HAP-1 (cell line): Measurements from ENCODE around the gene DLGAP1.

Experiments
- DNase-seq, 2 experiments: peaks; one replicate each; pipeline ENCODE4 v3.0.0-alpha.2; 2016 to 2020; ENCODE audit warnings: low spot score in 2 of 2
- H3K27me3 ChIP-seq: fragments of 250-450 bp; sonication (Bioruptor Pico); 2 replicates; pipeline ENCODE4 v1.5.1; 2020; ENCODE audit warnings: low read depth, mild to moderate bottlenecking, moderate library complexity
- H3K36me3 ChIP-seq: fragments of 250-450 bp; sonication (Bioruptor Pico); replicated peaks from 2 replicates; pipeline ENCODE4 v1.5.1; 2020; ENCODE audit warnings: mild to moderate bottlenecking
- H3K4me1 ChIP-seq: fragments of 250-450 bp; sonication (Bioruptor Pico); 2 replicates; pipeline ENCODE4 v1.5.1; 2020; ENCODE audit warnings: mild to moderate bottlenecking
- H3K4me3 ChIP-seq: fragments of 250-450 bp; sonication (Bioruptor Pico); 2 replicates; pipeline ENCODE4 v1.5.1; 2020; ENCODE audit warnings: mild to moderate bottlenecking, moderate library complexity
- H3K9me3 ChIP-seq: fragments of 250-450 bp; sonication (Bioruptor Pico); 2 replicates; pipeline ENCODE4 v1.5.1; 2020; ENCODE audit warnings: mild to moderate bottlenecking, moderate library complexity
- in situ Hi-C: fragments of 300-500 bp; cut with MboI; formaldehyde crosslinking; loops from 3 replicates; pipeline ENCODE4 v1.14.3; 2020; ENCODE audit warnings: low sequenced_read_pairs, inconsistent platforms, mixed read lengths

DLGAP1 gene

DNA sequence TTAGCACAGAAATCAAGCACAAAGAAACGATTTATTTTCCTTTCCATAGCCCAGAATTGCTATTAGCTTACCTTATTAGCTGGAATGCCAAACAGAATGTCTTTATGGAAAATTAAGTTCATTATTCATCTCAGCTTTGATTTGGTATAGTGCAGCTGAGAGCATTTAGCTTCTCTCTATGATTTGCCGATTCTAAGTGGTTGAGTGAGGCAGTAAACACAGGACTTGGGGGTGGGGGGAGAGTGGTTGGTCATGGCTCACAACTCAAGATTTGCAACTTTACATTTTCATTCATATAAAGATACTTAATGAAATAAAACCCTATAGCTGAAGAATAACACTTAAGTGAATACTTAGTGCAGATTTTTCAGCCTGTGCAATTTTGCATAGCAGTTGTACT lies 609.9 kb downstream of the DLGAP1 start:
- Histone ChIP-seq H3K36me3 (no peaks in the 10 kb centered on the region), H3K27me3 (no peaks in the 10 kb centered on the region), H3K4me1 (no peaks in the 10 kb centered on the region), H3K9me3 (no peaks in the 10 kb centered on the region), H3K4me3 (no peak overlapping the region)
- in situ Hi-C loops: no loop called here
- no peak for DNase-seq

DNA sequence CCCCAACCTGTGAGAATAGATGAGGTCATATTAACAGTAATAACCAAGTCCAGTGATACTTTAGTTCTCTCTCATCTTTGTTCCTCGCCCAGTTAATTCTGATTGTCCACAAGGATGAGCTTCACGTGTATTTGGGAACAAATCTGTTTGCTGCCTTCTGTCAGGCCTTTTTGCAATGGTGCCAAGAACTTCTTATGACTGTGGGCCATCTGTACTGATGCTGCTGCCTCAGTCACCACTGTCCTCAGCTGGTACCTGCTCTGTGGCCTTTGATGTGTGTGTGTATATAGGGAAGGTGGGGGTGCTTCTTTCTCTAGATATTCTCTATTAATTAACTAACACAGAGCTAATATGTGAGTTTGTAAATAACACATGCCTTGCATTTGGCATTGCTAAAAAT lies 612.3 kb downstream of the DLGAP1 start:
- Histone ChIP-seq H3K4me1 (peaks cover 6% of the 10 kb centered on the region), H3K36me3 (no peaks in the 10 kb centered on the region), H3K9me3 (no peaks in the 10 kb centered on the region), H3K27me3 (no peaks in the 10 kb centered on the region), H3K4me3 (no peak overlapping the region)
- in situ Hi-C loops: no loop called here
- DNase-seq: no peak

DNA sequence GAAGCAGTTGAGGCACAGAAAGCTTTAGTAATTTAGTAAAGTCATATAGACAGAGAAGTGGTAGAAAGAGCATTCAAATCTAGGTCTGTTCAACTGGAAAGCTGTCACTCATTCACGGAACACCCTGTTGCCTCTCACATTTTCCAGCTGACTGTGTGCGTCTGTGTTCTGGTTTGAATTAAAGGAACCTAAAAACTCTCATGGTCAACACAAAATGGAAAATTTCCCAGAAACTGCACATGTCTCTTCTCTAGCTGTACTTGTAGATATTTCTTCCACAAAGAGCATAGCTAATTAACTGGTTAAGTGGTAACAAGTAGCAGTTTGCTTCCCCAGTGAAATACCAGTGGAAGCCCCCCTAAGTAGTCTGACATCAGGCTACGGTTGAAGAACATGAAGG lies 614.3 kb downstream of the DLGAP1 start:
- Histone ChIP-seq H3K36me3 (no peaks in the 10 kb centered on the region), H3K4me1 (peaks cover 6% of the 10 kb centered on the region), H3K27me3 (no peaks in the 10 kb centered on the region), H3K4me3 (no peak overlapping the region), H3K9me3 (no peaks in the 10 kb centered on the region)
- no peak for DNase-seq
- in situ Hi-C loops: no loop called here

DNA sequence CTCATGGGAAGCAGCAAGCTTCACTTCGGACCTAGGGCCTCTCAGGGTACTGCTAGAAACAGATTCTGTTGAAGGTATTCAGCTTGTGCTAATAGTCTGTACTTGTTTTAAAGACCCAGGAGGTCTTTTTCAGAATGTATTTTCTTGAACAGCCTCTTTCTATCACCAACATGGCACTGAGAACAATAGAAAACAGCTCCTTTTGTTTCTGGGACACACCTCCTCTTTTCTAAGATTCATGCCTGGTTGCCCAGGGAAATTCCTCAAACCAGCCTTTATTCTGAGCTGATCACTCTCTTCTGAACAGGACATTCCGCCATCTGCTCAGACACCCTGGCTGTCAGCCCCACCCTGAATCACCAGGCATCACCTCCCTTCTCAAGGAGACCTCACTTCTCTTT lies 615.5 kb downstream of the DLGAP1 start:
- H3K4me1 ChIP-seq: peaks cover 6% of the 10 kb centered on the region
- peak; percentile 45 to 49 for DNase-seq
- no peaks in the 10 kb centered on the region for H3K36me3 ChIP-seq
- no peak overlapping the region for H3K4me3 ChIP-seq
- no peaks in the 10 kb centered on the region for H3K9me3 ChIP-seq
- in situ Hi-C loops: no loop called here
- no peaks in the 10 kb centered on the region for H3K27me3 ChIP-seq

DNA sequence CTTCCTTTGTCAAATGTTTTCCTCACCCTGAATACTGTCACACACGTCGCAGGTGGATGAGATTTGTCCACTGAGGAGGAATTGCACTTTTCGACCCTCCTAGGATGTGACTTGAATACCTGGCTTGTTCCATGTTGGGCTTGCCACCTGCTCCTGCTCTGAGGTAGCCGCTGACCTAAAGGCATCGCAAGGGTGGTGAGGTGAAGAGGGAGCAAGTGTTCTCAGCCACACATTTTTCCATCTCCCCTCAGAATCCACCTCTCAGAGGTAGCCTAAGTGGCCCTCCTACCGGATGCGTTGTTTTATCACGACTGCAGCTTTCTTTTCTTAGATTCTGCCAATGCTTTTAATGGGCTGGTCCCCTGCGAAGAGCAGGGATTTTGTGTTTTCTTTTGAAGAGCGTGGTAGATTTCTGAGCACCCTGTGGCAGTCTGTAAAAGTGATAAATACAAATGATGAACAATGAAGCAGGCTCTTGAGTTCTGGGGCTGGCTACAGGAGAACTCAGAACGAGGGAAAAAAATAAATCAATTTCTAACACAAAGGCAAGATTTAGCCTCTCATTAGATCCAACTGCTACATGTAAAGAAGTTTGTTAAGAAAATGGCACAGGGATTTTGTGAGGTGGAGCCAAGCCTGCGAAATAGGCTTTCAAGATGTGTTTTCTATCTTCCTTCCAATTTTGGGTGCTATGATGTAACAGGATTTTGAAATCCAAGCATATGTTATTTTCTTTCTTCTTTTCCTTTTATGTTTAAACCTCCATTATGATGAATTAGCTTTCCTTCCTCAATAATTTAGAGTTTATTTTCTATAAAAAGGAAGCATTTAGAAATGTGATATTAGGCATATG lies 618.4 kb downstream of the DLGAP1 start:
- H3K4me3 ChIP-seq: no peak overlapping the region
- DNase-seq: no peak
- H3K4me1 ChIP-seq: peaks cover 6% of the 10 kb centered on the region
- in situ Hi-C loops: no loop called here
- no peaks in the 10 kb centered on the region for H3K27me3 ChIP-seq
- no peaks in the 10 kb centered on the region for H3K36me3 ChIP-seq
- H3K9me3 ChIP-seq: no peaks in the 10 kb centered on the region

DNA sequence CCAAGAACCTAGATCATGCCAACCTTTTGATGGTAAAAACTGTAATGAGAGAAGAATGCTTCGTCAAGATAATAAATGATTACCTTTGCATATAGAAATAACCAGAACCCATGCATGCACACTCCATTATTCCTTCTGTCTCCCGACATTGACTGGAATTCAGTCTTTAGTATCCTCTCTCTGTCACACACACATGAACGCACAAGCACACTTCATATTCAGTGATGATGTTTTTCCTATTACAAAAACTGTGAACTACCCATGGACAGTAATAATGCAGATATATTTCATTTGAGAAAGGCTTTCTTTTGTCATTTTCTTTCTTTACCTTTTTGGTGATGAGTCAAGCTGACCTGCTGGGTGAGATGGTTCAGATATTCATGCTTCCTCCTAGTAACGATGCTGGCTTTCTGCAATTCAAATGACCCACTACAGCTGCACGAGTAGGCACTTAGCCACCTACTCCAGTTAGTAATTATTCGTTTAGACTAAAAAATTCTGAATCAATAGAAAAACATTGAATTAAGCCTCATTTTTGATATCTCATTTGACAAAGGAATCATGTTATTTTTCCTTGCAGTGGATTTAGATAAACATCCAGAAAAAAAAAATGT lies 623.0 kb downstream of the DLGAP1 start:
- H3K36me3 ChIP-seq: no peaks in the 10 kb centered on the region
- in situ Hi-C loops: no loop called here
- DNase-seq: no peak
- H3K4me1 ChIP-seq: no peaks in the 10 kb centered on the region
- no peaks in the 10 kb centered on the region for H3K9me3 ChIP-seq
- no peak overlapping the region for H3K4me3 ChIP-seq
- no peaks in the 10 kb centered on the region for H3K27me3 ChIP-seq

DNA sequence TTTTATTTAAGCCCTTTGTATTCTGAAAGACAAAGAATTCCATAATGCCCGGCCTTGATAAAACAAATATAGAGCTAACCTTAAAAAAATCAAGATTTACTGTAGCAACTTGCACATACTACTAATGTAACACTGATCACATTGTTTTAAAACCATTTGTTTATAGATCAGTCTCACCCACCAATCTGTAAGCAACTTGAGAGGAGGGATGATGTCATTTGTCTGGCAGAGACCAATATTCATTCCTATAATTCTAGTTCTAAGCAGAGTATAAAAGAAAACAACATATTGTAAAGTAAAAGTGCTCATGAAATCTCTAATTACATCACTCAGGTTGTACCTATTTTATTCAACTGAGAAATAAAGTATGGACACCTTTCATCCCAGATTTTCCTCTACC lies 624.5 kb downstream of the DLGAP1 start:
- in situ Hi-C loops: no loop called here
- H3K36me3 ChIP-seq: no peaks in the 10 kb centered on the region
- DNase-seq: no peak

DNA sequence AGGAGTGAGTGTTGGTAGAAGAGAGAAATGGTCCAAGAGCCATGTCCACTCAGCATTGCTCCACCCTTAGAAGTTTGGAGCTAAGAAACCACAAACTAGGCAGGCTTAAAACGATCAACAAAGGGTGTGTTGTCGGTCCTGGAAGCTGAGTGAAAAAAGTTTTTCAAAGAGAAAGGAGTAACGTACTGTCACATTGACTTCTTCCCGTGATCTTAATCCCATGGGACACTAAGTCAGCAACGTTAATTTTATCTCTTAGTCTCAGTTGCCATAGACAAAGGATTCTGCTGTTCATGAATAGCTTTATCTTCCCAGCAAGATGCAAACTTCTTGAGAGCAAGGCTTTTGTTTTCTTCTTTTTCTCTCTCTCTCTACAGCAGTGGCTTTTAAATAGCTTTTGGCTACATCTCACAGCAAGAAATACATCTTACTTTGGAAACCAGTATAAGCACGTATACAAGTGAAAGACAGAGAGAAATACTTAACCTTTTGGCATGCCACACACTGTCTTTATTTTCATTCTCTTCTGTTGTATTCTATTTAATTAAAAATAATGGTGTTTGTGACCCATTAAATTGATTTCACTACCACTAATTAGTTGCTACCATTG lies 627.8 kb downstream of the DLGAP1 start:
- no peak overlapping the region for H3K4me3 ChIP-seq
- no peaks in the 10 kb centered on the region for H3K36me3 ChIP-seq
- H3K4me1 ChIP-seq: no peaks in the 10 kb centered on the region
- H3K27me3 ChIP-seq: no peaks in the 10 kb centered on the region
- in situ Hi-C loops: no loop called here
- peak in 1 of 2 experiments; percentile 51 for DNase-seq
- H3K9me3 ChIP-seq: no peaks in the 10 kb centered on the region

More for the DNA sequence above, 624.5 kb downstream of the DLGAP1 start:
- H3K4me3 ChIP-seq: no peak overlapping the region
- H3K27me3 ChIP-seq: no peaks in the 10 kb centered on the region
- no peaks in the 10 kb centered on the region for H3K9me3 ChIP-seq
- H3K4me1 ChIP-seq: no peaks in the 10 kb centered on the region

DNA sequence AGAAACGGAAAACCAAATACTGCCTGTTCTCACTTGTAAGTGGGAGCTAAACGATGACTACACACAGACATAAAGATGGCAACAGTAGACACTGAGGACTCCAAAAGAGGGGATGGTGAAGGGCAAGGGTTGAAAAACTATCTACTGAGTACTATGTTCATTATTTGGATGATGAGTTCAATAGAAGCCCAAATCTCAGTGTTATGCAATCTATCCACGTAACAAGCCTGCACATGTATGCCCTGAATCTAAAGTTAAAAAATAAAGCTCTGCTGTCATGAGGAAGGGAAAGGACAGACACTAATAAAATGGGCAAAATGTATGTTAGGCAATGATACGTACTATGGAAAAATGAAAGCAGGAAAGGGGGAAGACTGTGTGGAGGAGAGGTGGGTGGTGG lies 629.1 kb downstream of the DLGAP1 start:
- DNase-seq: no peak
- H3K4me3 ChIP-seq: no peak overlapping the region
- H3K9me3 ChIP-seq: no peaks in the 10 kb centered on the region
- no peaks in the 10 kb centered on the region for H3K36me3 ChIP-seq
- no peaks in the 10 kb centered on the region for H3K27me3 ChIP-seq
- H3K4me1 ChIP-seq: no peaks in the 10 kb centered on the region
- in situ Hi-C loops: no loop called here

DNA sequence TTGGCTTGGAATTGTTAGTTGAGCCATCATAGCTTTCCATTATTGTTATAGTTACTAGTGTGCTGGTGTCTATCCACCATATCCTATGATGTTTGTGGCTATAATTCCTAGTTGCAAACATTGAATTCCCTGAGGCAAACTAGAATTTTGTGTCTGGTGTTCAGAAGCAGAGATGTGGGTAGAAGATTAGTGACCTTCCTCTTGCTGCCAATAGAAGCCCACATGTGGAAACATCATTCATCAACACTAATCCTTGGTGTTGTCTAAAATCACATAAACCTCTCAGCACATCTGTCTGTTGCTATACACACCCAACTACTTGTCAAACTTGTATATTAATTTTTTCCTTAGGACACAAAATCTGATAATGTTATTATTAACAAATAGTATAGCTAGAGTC lies 631.0 kb downstream of the DLGAP1 start:
- H3K9me3 ChIP-seq: no peaks in the 10 kb centered on the region
- H3K36me3 ChIP-seq: no peaks in the 10 kb centered on the region
- H3K27me3 ChIP-seq: no peaks in the 10 kb centered on the region
- H3K4me3 ChIP-seq: no peak overlapping the region
- in situ Hi-C loops: no loop called here
- H3K4me1 ChIP-seq: no peaks in the 10 kb centered on the region
- no peak for DNase-seq

DNA sequence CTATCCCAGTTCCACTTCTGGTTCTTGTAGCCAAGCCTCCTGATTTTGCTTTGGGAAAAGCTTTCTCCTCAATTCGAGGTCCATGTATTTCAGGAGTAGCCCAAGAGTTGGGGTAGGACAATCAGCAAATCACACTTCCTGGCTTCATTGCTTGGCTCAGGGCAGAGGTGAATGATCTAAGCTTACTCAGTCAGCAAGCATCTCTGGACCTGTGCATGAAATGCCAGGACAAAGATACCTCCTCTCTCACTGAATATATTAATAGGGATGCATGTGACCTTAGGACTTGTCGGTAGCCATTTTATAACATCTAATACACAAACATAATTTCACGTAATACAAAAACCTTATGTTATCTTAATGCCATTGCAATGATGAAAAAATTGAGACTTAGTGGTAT lies 632.0 kb downstream of the DLGAP1 start:
- Histone ChIP-seq H3K9me3 (no peaks in the 10 kb centered on the region), H3K4me3 (no peak overlapping the region), H3K4me1 (no peaks in the 10 kb centered on the region), H3K27me3 (no peaks in the 10 kb centered on the region), H3K36me3 (no peaks in the 10 kb centered on the region)
- no peak for DNase-seq
- in situ Hi-C loops: no loop called here

DNA sequence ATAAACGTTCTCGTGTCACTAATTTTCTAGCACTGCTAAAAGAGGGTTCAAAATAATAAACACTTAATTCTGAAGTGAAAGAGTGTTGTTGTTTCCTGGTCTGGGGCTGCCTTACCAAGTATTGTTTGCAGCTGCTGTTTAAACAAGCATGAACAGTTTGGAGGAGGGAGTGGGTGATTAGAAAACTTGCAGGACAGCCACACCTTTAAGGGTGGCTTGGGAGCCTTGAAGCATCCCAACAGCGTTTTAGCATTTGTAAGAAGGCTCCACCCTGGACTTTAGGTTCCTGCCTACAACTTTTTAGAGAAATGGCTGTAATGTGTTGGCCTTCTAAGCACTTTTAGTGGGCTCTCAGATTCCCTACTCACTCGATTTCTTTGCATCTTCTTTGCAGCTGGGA lies 633.6 kb downstream of the DLGAP1 start:
- H3K9me3 ChIP-seq: no peaks in the 10 kb centered on the region
- H3K27me3 ChIP-seq: no peaks in the 10 kb centered on the region
- in situ Hi-C loops: no loop called here
- H3K4me3 ChIP-seq: no peak overlapping the region
- no peaks in the 10 kb centered on the region for H3K4me1 ChIP-seq
- no peaks in the 10 kb centered on the region for H3K36me3 ChIP-seq
- no peak for DNase-seq

DNA sequence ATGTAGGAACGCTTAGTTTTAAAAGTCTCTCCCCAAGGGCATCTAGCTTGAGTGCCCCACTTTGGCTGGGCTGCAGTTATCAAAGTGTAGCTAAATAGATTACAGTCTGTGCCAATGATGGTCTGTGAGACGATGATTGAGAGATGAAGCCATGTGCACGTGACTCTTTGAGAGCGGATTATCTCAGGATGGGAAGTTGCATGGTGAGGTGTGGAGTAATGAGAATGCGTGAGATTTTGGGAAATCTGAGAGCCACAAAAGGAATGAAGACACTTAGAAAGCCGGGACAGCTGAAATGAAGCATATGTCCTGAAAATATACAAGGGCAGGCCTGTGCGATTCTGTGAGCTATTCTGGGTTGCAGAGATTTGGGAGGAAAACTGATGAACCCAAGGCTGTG lies 635.1 kb downstream of the DLGAP1 start:
- Histone ChIP-seq H3K4me3 (no peak overlapping the region), H3K27me3 (no peaks in the 10 kb centered on the region), H3K4me1 (no peaks in the 10 kb centered on the region), H3K9me3 (no peaks in the 10 kb centered on the region), H3K36me3 (no peaks in the 10 kb centered on the region)
- DNase-seq: no peak
- in situ Hi-C loops: no loop called here

DNA sequence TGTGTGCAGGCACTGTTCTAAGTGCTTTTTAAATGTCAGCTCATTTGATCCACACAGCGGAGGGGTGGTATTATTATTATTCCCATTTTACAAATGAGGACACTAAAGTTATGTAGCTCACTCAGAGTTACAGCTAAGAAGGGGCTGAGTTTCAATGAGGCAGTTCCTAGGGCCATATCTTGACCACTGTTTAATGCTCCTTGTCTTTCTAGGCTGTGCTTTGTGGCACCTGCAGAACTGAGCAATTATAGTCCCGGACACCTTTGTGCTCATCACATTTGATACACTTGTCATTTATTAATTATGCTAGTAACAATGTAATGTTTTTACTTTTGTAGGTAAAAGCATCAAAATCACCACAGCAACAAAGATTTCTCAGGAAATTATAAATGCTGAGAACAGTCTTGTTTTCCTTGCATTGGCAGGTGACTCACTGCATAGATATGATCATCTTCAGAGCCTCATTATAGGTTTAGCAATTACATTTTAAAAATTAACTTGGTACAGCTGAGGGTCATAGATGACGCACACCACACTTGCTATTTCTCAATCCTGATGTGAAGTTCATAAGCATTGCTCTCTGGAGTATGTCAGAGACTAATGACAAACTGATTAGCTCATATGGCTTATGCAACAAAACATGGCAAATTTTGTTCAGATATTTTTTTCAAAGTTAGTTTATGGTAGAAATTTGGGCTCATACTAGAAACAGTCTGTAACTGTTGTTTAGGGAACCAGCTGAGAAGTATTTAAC lies 638.3 kb downstream of the DLGAP1 start:
- in situ Hi-C loops: no loop called here
- Histone ChIP-seq H3K36me3 (no peaks in the 10 kb centered on the region), H3K4me3 (no peak overlapping the region), H3K27me3 (no peaks in the 10 kb centered on the region), H3K9me3 (no peaks in the 10 kb centered on the region), H3K4me1 (peaks cover 5% of the 10 kb centered on the region; the same call in 1 of the 2 replicates)
- DNase-seq: no peak
